ENCODE data around the gene SLC2A8. TPM values are rescaled to one million over a fixed set of nuclear protein-coding genes. Genes with fewer than 3 reads are reported as not detected.

The SLC2A8 gene
- total RNA-seq, 1 experiment from 2014 or later: 16.8 TPM

DNA sequence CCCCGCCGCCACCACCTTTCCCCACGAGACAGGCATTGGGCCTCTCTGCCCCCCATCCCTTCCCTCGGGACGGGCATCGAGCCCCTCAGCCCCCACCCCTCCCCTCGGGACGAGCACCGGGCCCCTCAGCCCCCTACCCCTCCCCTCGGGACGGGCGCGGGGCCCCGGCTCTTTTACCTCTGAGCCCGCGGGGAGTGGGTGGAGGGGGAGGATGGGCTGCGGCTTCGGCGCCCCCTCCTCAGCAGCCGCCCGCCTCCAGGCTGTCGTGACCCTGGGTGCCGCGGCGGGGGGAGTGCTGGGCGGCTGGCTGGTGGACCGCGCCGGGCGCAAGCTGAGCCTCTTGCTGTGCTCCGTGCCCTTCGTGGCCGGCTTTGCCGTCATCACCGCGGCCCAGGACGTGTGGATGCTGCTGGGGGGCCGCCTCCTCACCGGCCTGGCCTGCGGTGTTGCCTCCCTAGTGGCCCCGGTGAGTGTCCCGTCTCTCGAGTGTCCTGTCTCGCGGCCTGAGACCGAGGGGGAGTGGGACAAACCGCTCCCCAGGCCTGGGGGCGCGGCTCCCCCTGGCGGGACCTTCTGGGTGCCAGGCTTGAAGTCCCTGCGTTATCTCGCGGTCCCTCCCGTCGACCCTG lies 791 bp downstream of the SLC2A8 start (continued):
- TF ChIP-seq TCF7L2 (IDR thresholded peaks at IDR 0.05; ENCODE audit: borderline replicate concordance, extremely low read depth, insufficient read depth, insufficient read length): no peak
- TF ChIP-seq EZH2 (IDR thresholded peaks at IDR 0.05): no peak
- TF ChIP-seq FOSL1 (IDR thresholded peaks at IDR 0.05; ENCODE audit: low read depth): no peak
- TF ChIP-seq RAD21 (IDR thresholded peaks at IDR 0.05; ENCODE audit: low read depth): peak; percentile 79
- TF ChIP-seq EZH2phosphoT487 (IDR thresholded peaks at IDR 0.05; ENCODE audit: borderline replicate concordance): no peak
- TF ChIP-seq SP1 (IDR thresholded peaks at IDR 0.05; ENCODE audit: low read depth): no peak
- TF ChIP-seq, protein P1, sequence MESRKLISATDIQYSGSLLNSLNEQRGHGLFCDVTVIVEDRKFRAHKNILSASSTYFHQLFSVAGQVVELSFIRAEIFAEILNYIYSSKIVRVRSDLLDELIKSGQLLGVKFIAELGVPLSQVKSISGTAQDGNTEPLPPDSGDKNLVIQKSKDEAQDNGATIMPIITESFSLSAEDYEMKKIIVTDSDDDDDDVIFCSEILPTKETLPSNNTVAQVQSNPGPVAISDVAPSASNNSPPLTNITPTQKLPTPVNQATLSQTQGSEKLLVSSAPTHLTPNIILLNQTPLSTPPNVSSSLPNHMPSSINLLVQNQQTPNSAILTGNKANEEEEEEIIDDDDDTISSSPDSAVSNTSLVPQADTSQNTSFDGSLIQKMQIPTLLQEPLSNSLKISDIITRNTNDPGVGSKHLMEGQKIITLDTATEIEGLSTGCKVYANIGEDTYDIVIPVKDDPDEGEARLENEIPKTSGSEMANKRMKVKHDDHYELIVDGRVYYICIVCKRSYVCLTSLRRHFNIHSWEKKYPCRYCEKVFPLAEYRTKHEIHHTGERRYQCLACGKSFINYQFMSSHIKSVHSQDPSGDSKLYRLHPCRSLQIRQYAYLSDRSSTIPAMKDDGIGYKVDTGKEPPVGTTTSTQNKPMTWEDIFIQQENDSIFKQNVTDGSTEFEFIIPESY (IDR thresholded peaks at IDR 0.05; ENCODE audit: extremely low read depth, insufficient replicate concordance, low read length): no peak
- TF ChIP-seq, protein P2, sequence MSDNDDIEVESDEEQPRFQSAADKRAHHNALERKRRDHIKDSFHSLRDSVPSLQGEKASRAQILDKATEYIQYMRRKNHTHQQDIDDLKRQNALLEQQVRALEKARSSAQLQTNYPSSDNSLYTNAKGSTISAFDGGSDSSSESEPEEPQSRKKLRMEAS (IDR thresholded peaks at IDR 0.05): peak; percentile 23; the same call in 1 of the 2 replicates
- TF ChIP-seq ZNF274 (IDR thresholded peaks at IDR 0.05; ENCODE audit: low read depth, low read length): no peak
- no peak for TF ChIP-seq SIN3A (IDR thresholded peaks at IDR 0.05; ENCODE audit: low read depth)
- no peak for TF ChIP-seq POLR2AphosphoS5 (IDR thresholded peaks at IDR 0.05; ENCODE audit: low read depth, low read length)
- TF ChIP-seq CEBPB (IDR thresholded peaks at IDR 0.05; ENCODE audit: low read depth): no peak
- TF ChIP-seq POLR2A (IDR thresholded peaks at IDR 0.05; ENCODE audit: borderline replicate concordance, extremely low read depth, insufficient read depth, insufficient read length): no peak
- no peak for TF ChIP-seq YY1 (IDR thresholded peaks at IDR 0.05; ENCODE audit: extremely low read depth, insufficient replicate concordance, low read depth, low read length)
- TF ChIP-seq JUND (IDR thresholded peaks at IDR 0.05): no peak
- TF ChIP-seq EGR1 (IDR thresholded peaks at IDR 0.05; ENCODE audit: low read depth): no peak
- no peak for TF ChIP-seq ELF1 (IDR thresholded peaks at IDR 0.05; ENCODE audit: borderline replicate concordance, low read depth)
- no peak for TF ChIP-seq CBX3 (IDR thresholded peaks at IDR 0.05; ENCODE audit: low read depth)
